ENCODE measurements around the gene SBSN. TPM values are rescaled to one million over a fixed set of nuclear protein-coding genes. Genes with fewer than 3 reads are reported as not detected.

Gene SBSN
- total and polyA plus RNA-seq, 10 of the 15 experiments (the other 5 are each of a cell fraction or from before 2014, with no cell fraction given): 0.09 TPM; not detected in 9

- intact Hi-C loops (cut with micrococcal nuclease; ENCODE audit: unreplicated experiment): no loop called here
- no peaks in the 10 kb centered on the region for H3K79me2 ChIP-seq (ENCODE audit: control insufficient read depth, insufficient read depth, low read length)
- no peaks in the 10 kb centered on the region for H3K9me3 ChIP-seq (replicated peaks; ENCODE audit: control insufficient read depth, insufficient read depth, low read length)
- FAIRE-seq (peak; percentile 7), ATAC-seq (no peak), DNase-seq (ENCODE audit: low read depth, low spot score) (no peak)
- H3K4me3 ChIP-seq: no peak overlapping the region
- RAD21 ChIA-PET (ENCODE audit: unreplicated experiment): interaction anchor here (0.7 to 2.7 kb wide), 6 partner anchors 9 to 133 kb away, joined by 3 to 15 read pairs (median 4); no protein-coding TSS in a partner anchor
- WGBS (ENCODE audit: insufficient coverage, insufficient replicate concordance, low lambda C conversion rate, missing lambda C conversion rate): 94% methylated on average over 3 of the region's 3 CpGs
- CTCF ChIA-PET: interaction anchor here (0.6 to 5.4 kb wide), 11 partner anchors 9 to 345 kb away, joined by 3 to 55 read pairs (median 4); no protein-coding TSS in a partner anchor
- no peak overlapping the region for H3K9ac ChIP-seq (ENCODE audit: control insufficient read depth, insufficient read depth, low read length)
- SMC1A ChIA-PET (ENCODE audit: uncharacterized antibody, unreplicated experiment): interaction anchor here (0.8 to 4.1 kb wide), 10 partner anchors 9 to 134 kb away, joined by 3 to 21 read pairs (median 6); no protein-coding TSS in a partner anchor
- in situ Hi-C loops (cut with MboI): no loop called here
- peaks cover 14% of the 10 kb centered on the region for H3K4me1 ChIP-seq (ENCODE audit: control insufficient read depth, insufficient read depth, low read length)
- BruUV-seq (replicated peaks): no TSS peak
- H3K4me2 ChIP-seq (ENCODE audit: control insufficient read depth, insufficient read depth): no peak overlapping the region
- no peak overlapping the region for H3K27ac ChIP-seq (ENCODE audit: control insufficient read depth, insufficient read depth)
- no peak overlapping the region for H2AFZ ChIP-seq (ENCODE audit: control insufficient read depth, low read depth, low read length)
- H3K36me3 ChIP-seq (ENCODE audit: control insufficient read depth in 2 of 2, insufficient read depth in 2 of 2, low read length in 1 of 2): no peaks in the 10 kb centered on the region
- no peaks in the 10 kb centered on the region for H3K27me3 ChIP-seq (replicated peaks in 1 of 2; ENCODE audit: control insufficient read depth in 2 of 2, insufficient read depth in 2 of 2, low read length in 1 of 2)
- POLR2A ChIA-PET: interaction anchor here (0.6 to 2.4 kb wide), 7 partner anchors 9 to 158 kb away, joined by 3 to 10 read pairs (median 5); no protein-coding TSS in a partner anchor
- TF ChIP-seq CUX1 (IDR thresholded peaks at IDR 0.05; ENCODE audit: insufficient replicate concordance, low read depth, low read length): no peak
- no peak for TF ChIP-seq BCLAF1 (IDR thresholded peaks at IDR 0.05)
- TF ChIP-seq RUNX3 (IDR thresholded peaks at IDR 0.05; ENCODE audit: low read length): no peak
- no peak for TF ChIP-seq RFX5 (IDR thresholded peaks at IDR 0.05; ENCODE audit: low read depth, low read length)
- no peak for TF ChIP-seq TBL1XR1 (IDR thresholded peaks at IDR 0.05; ENCODE audit: low read depth, low read length)
- no peak for TF ChIP-seq KDM1A (IDR thresholded peaks at IDR 0.05; ENCODE audit: borderline replicate concordance)
- TF ChIP-seq BHLHE40 (IDR thresholded peaks at IDR 0.05; ENCODE audit: borderline replicate concordance in 1 of 2, low read depth in 2 of 2, low read length in 1 of 2): no peak
- TF ChIP-seq IKZF1 (conservative IDR thresholded peaks at IDR 0.05): no peak
- TF ChIP-seq NBN (IDR thresholded peaks at IDR 0.05): no peak
- TF ChIP-seq SRF (IDR thresholded peaks at IDR 0.05; ENCODE audit: low read depth in 2 of 2, low read length in 2 of 2): no peak
- H4K20me1 ChIP-seq (ENCODE audit: control insufficient read depth, insufficient read depth): no peaks in the 10 kb centered on the region
Measured at GRCh38 chr19:35486268-35486708, 41.8 kb downstream of the SBSN start.

Measured in GM12878 (cell line).